ENCODE results near the gene SPARCL1.

SPARCL1 gene

GRCh38 chr4:87516683-87517082, 12.5 kb downstream of the SPARCL1 start:
- Histone ChIP-seq H3K27me3 (replicated peaks; ENCODE audit: insufficient read depth, low read length) (no peaks in the 10 kb centered on the region), H3K9me3 (replicated peaks; ENCODE audit: insufficient read depth, low read length) (no peaks in the 10 kb centered on the region), H3K79me2 (ENCODE audit: low read length) (no peaks in the 10 kb centered on the region), H3K9ac (ENCODE audit: low read length) (no peak overlapping the region), H4K20me1 (ENCODE audit: insufficient read depth, low read length) (no peaks in the 10 kb centered on the region), H3K27ac (ENCODE audit: low read length) (no peak overlapping the region), H2AFZ (ENCODE audit: low read length) (no peak overlapping the region), H3K9me2 (replicated peaks; ENCODE audit: insufficient read depth, low read length) (no peaks in the 10 kb centered on the region), H3K36me3 (replicated peaks; ENCODE audit: insufficient read depth, low read length) (no peaks in the 10 kb centered on the region), H3K4me1 (ENCODE audit: low read length) (peaks cover 5% of the 10 kb centered on the region), H3K4me2 (ENCODE audit: low read depth, low read length) (no peak overlapping the region), H3K4me3 (ENCODE audit: low read length) (no peak overlapping the region), H3F3A (ENCODE audit: insufficient read depth, low read length) (no peaks in the 10 kb centered on the region)
- TF ChIP-seq EZH2phosphoT487 (IDR thresholded peaks at IDR 0.05; ENCODE audit: low read length): no peak
- TF ChIP-seq CTCF (IDR thresholded peaks at IDR 0.05; ENCODE audit: low read length): no peak
- no peak for DNase-seq

GRCh38 chr4:87512400-87512799, 16.8 kb downstream of the SPARCL1 start:
- Histone ChIP-seq H3K27me3 (replicated peaks; ENCODE audit: insufficient read depth, low read length) (no peaks in the 10 kb centered on the region), H3K9ac (ENCODE audit: low read length) (no peak overlapping the region), H2AFZ (ENCODE audit: low read length) (no peak overlapping the region), H4K20me1 (ENCODE audit: insufficient read depth, low read length) (no peaks in the 10 kb centered on the region), H3K4me3 (ENCODE audit: low read length) (no peak overlapping the region), H3K36me3 (replicated peaks; ENCODE audit: insufficient read depth, low read length) (no peaks in the 10 kb centered on the region), H3K4me1 (ENCODE audit: low read length) (no peaks in the 10 kb centered on the region), H3K27ac (ENCODE audit: low read length) (no peak overlapping the region), H3K4me2 (ENCODE audit: low read depth, low read length) (no peak overlapping the region), H3F3A (ENCODE audit: insufficient read depth, low read length) (no peaks in the 10 kb centered on the region), H3K9me2 (replicated peaks; ENCODE audit: insufficient read depth, low read length) (no peaks in the 10 kb centered on the region), H3K9me3 (replicated peaks; ENCODE audit: insufficient read depth, low read length) (no peaks in the 10 kb centered on the region), H3K79me2 (ENCODE audit: low read length) (no peaks in the 10 kb centered on the region)
- TF ChIP-seq CTCF (IDR thresholded peaks at IDR 0.05; ENCODE audit: low read length) (no peak), EZH2phosphoT487 (IDR thresholded peaks at IDR 0.05; ENCODE audit: low read length) (no peak), EZH2 (optimal IDR thresholded peaks at IDR 0.05; ENCODE audit: low read depth, low read length) (no peak)
- DNase-seq: no peak

- Histone ChIP-seq H3K36me3 (replicated peaks; ENCODE audit: insufficient read depth, low read length) (no peaks in the 10 kb centered on the region), H3K9me3 (replicated peaks; ENCODE audit: insufficient read depth, low read length) (no peaks in the 10 kb centered on the region), H4K20me1 (ENCODE audit: insufficient read depth, low read length) (no peaks in the 10 kb centered on the region), H3K4me2 (ENCODE audit: low read depth, low read length) (no peak overlapping the region), H2AFZ (ENCODE audit: low read length) (no peak overlapping the region), H3F3A (ENCODE audit: insufficient read depth, low read length) (no peaks in the 10 kb centered on the region), H3K9me2 (replicated peaks; ENCODE audit: insufficient read depth, low read length) (no peaks in the 10 kb centered on the region), H3K79me2 (ENCODE audit: low read length) (no peaks in the 10 kb centered on the region), H3K4me3 (ENCODE audit: low read length) (no peak overlapping the region), H3K27me3 (replicated peaks; ENCODE audit: insufficient read depth, low read length) (no peaks in the 10 kb centered on the region), H3K9ac (ENCODE audit: low read length) (no peak overlapping the region), H3K27ac (ENCODE audit: low read length) (no peak overlapping the region), H3K4me1 (ENCODE audit: low read length) (no peaks in the 10 kb centered on the region)
- TF ChIP-seq EZH2phosphoT487 (IDR thresholded peaks at IDR 0.05; ENCODE audit: low read length): no peak
- no peak for TF ChIP-seq CTCF (IDR thresholded peaks at IDR 0.05; ENCODE audit: low read length)
- no peak for TF ChIP-seq EZH2 (optimal IDR thresholded peaks at IDR 0.05; ENCODE audit: low read depth, low read length)
- DNase-seq: no peak
Measured at GRCh38 chr4:87511500-87511899, 17.7 kb downstream of the SPARCL1 start.

Data from MM.1S (cell line).